Upper lobe of left lung (tissue), 6 donors: ENCODE data around the gene CRB1. TPM values are rescaled to one million over a fixed set of nuclear protein-coding genes. Genes with fewer than 3 reads are reported as not detected.

ENCODE experiments used
- ATAC-seq, 2 donors: fragments of 200-7000 bp; cut with Tn5 transposase; one replicate each; pipeline ENCODE4 v1.9.1; 2022; ENCODE audit warnings: mild to moderate bottlenecking in 2 of 2, moderate library complexity in 2 of 2; ENCODE audit not compliant: low FRiP score in 2 of 2
- DNase-seq, 2 donors: peaks; one replicate each; pipeline ENCODE4 v3.0.0-alpha.2; 2019 to 2020
- H3K27ac ChIP-seq, 4 donors: fragments of 200-600 bp; sonication (generic); one replicate each; pipeline ENCODE4 v1.5.1; 2016 to 2019
- H3K27me3 ChIP-seq, 4 donors: fragments of 200-600 bp; sonication (generic); one replicate each; pipeline ENCODE4 v1.5.1; 2017 to 2019
- H3K36me3 ChIP-seq, 4 donors: fragments of 200-600 bp; sonication (generic); one replicate each; pipeline ENCODE4 v1.5.1; 2016 to 2019
- H3K4me1 ChIP-seq, 4 donors: fragments of 200-600 bp; sonication (generic); one replicate each; pipeline ENCODE4 v1.5.1; 2018 to 2019
- H3K4me3 ChIP-seq, 4 donors: fragments of 200-600 bp; sonication (generic); one replicate each; pipeline ENCODE4 v1.5.1; 2017 to 2019; ENCODE audit warnings: mild to moderate bottlenecking in 2 of 4, moderate library complexity in 1 of 4
- H3K9me3 ChIP-seq, 4 donors: fragments of 200-600 bp; sonication (generic); one replicate each; pipeline ENCODE4 v1.5.1; 2018 to 2019
- CTCF ChIP-seq, 6 experiments: fragments of 450-650 bp in 4 of 6; fragments of 200-600 bp in 2 of 6; sonication (generic) in 2 of 6; IDR thresholded peaks; one replicate each; pipeline ENCODE4 v1.5.1; 2016 to 2019; ENCODE audit warnings: antibody characterized with exemption in 6 of 6
- EP300 ChIP-seq, 4 donors: sonication (generic); formaldehyde crosslinking; IDR thresholded peaks; one replicate each; pipeline ENCODE4 v1.5.1; 2017; ENCODE audit warnings: antibody characterized with exemption in 4 of 4, control low read depth in 2 of 4
- POLR2A ChIP-seq, 4 donors: fragments of 450-650 bp; IDR thresholded peaks; one replicate each; pipeline ENCODE4 v1.5.1; 2016 to 2017; ENCODE audit warnings: antibody characterized with exemption in 4 of 4, mild to moderate bottlenecking in 2 of 4
- POLR2AphosphoS5 ChIP-seq, 2 donors: sonication (generic); formaldehyde crosslinking; IDR thresholded peaks; one replicate each; pipeline ENCODE4 v1.5.1; 2017; ENCODE audit warnings: antibody characterized with exemption in 2 of 2
- WGBS, 2 donors: methylation state at CpG; one replicate each; pipeline ENCODE4 v1.1.5; 2017 to 2018; 5-methylcytosine and 5-hydroxymethylcytosine counted together
- total RNA-seq, 6 donors: library from RNA; depleted of rRNA in 4 of 6; stranded (reverse); fragments of >200 nt in 4 of 6; gene quantifications; one replicate each; pipeline versions ENCODE4 v1.1.0 to v1.2.1, GENCODE V29; 2016 to 2021
- donor health status: DM: no; HTN: no; CAD: no; lungs with moderate emphysema.
- donor health status: DM: no; HTN: yes; CAD: no; lungs with severe emphysema.

Gene CRB1
- total RNA-seq, 6 donors from 2014 or later: 0.11 to 0.98 (median 0.15) TPM; not detected in 1

GRCh38 chr1:197305925-197306324, 37.9 kb downstream of the CRB1 start:
- ATAC-seq (no peak), DNase-seq (no peak)
- no peak overlapping the region for H3K4me3 ChIP-seq
- no peaks in the 10 kb centered on the region for H3K4me1 ChIP-seq
- 47 to 60% methylated on average over 2 of the region's 2 CpGs for WGBS, 2 donors
- no peaks in the 10 kb centered on the region for H3K27me3 ChIP-seq
- H3K27ac ChIP-seq: no peak overlapping the region
- no peaks in the 10 kb centered on the region for H3K9me3 ChIP-seq
- H3K36me3 ChIP-seq: no peaks in the 10 kb centered on the region
- no peak for TF ChIP-seq POLR2A (IDR thresholded peaks at IDR 0.05)

GRCh38 chr1:197306381-197307062, 38.5 kb downstream of the CRB1 start:
- ATAC-seq (no peak), DNase-seq (no peak)
- H3K4me3 ChIP-seq: no peak overlapping the region
- no peaks in the 10 kb centered on the region for H3K27me3 ChIP-seq
- H3K36me3 ChIP-seq: no peaks in the 10 kb centered on the region
- no peaks in the 10 kb centered on the region for H3K4me1 ChIP-seq
- H3K9me3 ChIP-seq: no peaks in the 10 kb centered on the region
- TF ChIP-seq CTCF (IDR thresholded peaks at IDR 0.05): no peak
- TF ChIP-seq EP300 (IDR thresholded peaks at IDR 0.05): no peak
- TF ChIP-seq POLR2A (IDR thresholded peaks at IDR 0.05): no peak
- no peak for TF ChIP-seq POLR2AphosphoS5 (IDR thresholded peaks at IDR 0.05)
- WGBS, 2 donors: 76 to 78% methylated on average over 2 of the region's 2 CpGs
- no peak overlapping the region for H3K27ac ChIP-seq

DNA sequence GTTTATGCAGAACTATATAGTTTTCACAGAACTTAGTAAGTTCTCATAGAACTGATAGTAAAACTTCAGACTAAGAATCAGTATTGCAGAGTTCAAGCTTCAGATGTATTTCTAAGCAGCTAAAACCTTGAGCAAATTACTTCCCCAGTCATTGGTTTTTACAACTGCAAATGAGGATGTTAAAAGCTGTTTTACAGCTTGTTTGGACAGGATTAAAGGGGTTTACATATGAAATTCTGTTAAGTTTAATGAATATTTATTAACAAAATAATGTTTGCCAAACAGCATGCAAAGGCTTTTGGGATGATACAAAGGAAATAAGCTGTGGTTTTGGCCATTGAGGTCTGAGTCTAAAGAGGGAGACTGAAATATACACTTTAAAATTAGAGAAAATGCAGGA, 39.1 kb downstream of the CRB1 start:
- no peak overlapping the region for H3K27ac ChIP-seq
- H3K9me3 ChIP-seq: no peaks in the 10 kb centered on the region
- ATAC-seq (no peak), DNase-seq (no peak)
- no peaks in the 10 kb centered on the region for H3K27me3 ChIP-seq
- TF ChIP-seq CTCF (IDR thresholded peaks at IDR 0.05) (no peak), POLR2AphosphoS5 (IDR thresholded peaks at IDR 0.05) (no peak), POLR2A (IDR thresholded peaks at IDR 0.05) (no peak), EP300 (IDR thresholded peaks at IDR 0.05) (no peak)
- no peaks in the 10 kb centered on the region for H3K4me1 ChIP-seq
- no peaks in the 10 kb centered on the region for H3K36me3 ChIP-seq
- H3K4me3 ChIP-seq: no peak overlapping the region

DNA sequence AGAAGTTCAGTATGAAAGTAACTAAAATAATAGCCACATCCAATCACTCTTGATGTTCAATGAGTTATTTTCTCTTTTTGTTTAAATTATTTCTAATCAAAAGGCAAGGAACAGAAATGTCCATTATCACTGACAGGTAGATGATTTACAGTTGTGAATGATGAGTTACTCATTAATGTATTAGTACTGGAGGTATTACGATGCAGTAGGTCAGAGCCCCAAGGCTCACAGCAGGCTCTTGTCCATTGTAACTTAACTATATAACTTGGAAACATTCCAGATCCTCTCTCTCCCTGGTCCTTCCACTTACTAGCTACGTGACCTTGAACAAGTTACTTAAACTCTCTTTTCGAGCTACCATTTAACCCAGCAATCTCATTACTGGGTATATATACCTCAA, 39.5 kb downstream of the CRB1 start:
- no peak overlapping the region for H3K27ac ChIP-seq
- no peak for ATAC-seq
- DNase-seq: no peak
- H3K9me3 ChIP-seq: no peaks in the 10 kb centered on the region
- H3K4me1 ChIP-seq: no peaks in the 10 kb centered on the region
- H3K27me3 ChIP-seq: no peaks in the 10 kb centered on the region
- no peak for TF ChIP-seq POLR2A (IDR thresholded peaks at IDR 0.05)
- no peak for TF ChIP-seq POLR2AphosphoS5 (IDR thresholded peaks at IDR 0.05)
- no peak for TF ChIP-seq CTCF (IDR thresholded peaks at IDR 0.05)
- TF ChIP-seq EP300 (IDR thresholded peaks at IDR 0.05): no peak
- no peaks in the 10 kb centered on the region for H3K36me3 ChIP-seq
- H3K4me3 ChIP-seq: no peak overlapping the region
- WGBS, 2 donors: 58 to 61% methylated on average over 3 of the region's 3 CpGs

GRCh38 chr1:197311081-197311480, 43.0 kb downstream of the CRB1 start:
- Histone ChIP-seq H3K4me1 (no peaks in the 10 kb centered on the region), H3K36me3 (no peaks in the 10 kb centered on the region), H3K27ac (no peak overlapping the region), H3K9me3 (no peaks in the 10 kb centered on the region), H3K4me3 (no peak overlapping the region), H3K27me3 (no peaks in the 10 kb centered on the region)
- DNase-seq (no peak), ATAC-seq (no peak)
- TF ChIP-seq POLR2A (IDR thresholded peaks at IDR 0.05) (no peak), CTCF (IDR thresholded peaks at IDR 0.05) (no peak), POLR2AphosphoS5 (IDR thresholded peaks at IDR 0.05) (no peak), EP300 (IDR thresholded peaks at IDR 0.05) (no peak)
- 90 to 91% methylated on average over 4 of the region's 4 CpGs for WGBS, 2 donors
